ENCODE data around the gene CNTNAP2. TPM values are rescaled to one million over a fixed set of nuclear protein-coding genes. Genes with fewer than 3 reads are reported as not detected.

CNTNAP2 gene
- total RNA-seq, 2 experiments from 2014 or later = not detected

DNA sequence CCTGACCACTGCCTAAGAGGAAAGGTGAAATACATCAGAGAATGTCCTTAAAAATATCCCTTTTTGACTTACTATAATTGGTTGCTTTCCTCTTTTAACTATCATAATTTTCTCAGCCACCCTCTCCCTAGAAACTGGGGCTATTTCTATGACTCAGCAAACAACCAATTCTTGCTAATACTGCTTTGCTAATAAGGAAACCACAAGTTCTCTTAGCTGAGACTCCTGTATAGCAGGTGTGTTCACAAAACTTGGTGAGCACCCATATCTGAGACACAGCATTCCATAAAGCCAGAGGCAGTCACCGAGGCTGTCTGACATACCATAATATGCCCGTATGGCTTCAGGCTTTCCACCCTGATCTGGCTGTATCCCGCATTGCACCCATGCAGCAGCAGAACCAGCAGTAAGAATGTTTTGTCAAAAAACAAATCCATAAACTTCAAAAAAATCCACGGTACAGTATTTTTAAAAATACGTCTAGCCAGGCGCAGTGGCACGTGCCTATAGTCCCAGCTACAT lies 2282.3 kb downstream of the CNTNAP2 start:
- Histone ChIP-seq H3K4me3 (ENCODE audit: low read length) (no peak overlapping the region), H3K27ac (ENCODE audit: low read depth in 1 of 2, low read length in 2 of 2) (no peak overlapping the region), H3K4me1 (ENCODE audit: insufficient read depth, low read length) (no peaks in the 10 kb centered on the region), H3K9me3 (ENCODE audit: control insufficient read depth in 1 of 2, insufficient read depth in 1 of 2, low read length in 2 of 2) (no peaks in the 10 kb centered on the region), H3K27me3 (ENCODE audit: control insufficient read depth in 1 of 2, insufficient read depth in 2 of 2, low read length in 2 of 2) (peaks cover 8 to 19% of the 10 kb centered on the region in 2 experiments), H3K36me3 (ENCODE audit: insufficient read depth, low read length) (no peaks in the 10 kb centered on the region)
- no peaks in the 10 kb centered on the region for H3K9me3 Mint-ChIP-seq
- POLR2A ChIA-PET = no interaction called here
- DNase-seq (no peak), ATAC-seq (ENCODE audit: poor library complexity) (no peak)
- TF ChIP-seq, protein P1, sequence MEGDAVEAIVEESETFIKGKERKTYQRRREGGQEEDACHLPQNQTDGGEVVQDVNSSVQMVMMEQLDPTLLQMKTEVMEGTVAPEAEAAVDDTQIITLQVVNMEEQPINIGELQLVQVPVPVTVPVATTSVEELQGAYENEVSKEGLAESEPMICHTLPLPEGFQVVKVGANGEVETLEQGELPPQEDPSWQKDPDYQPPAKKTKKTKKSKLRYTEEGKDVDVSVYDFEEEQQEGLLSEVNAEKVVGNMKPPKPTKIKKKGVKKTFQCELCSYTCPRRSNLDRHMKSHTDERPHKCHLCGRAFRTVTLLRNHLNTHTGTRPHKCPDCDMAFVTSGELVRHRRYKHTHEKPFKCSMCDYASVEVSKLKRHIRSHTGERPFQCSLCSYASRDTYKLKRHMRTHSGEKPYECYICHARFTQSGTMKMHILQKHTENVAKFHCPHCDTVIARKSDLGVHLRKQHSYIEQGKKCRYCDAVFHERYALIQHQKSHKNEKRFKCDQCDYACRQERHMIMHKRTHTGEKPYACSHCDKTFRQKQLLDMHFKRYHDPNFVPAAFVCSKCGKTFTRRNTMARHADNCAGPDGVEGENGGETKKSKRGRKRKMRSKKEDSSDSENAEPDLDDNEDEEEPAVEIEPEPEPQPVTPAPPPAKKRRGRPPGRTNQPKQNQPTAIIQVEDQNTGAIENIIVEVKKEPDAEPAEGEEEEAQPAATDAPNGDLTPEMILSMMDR (IDR thresholded peaks at IDR 0.05) = no peak
- no peak overlapping the region for H3K27ac Mint-ChIP-seq
- no peak overlapping the region for H3K4me3 Mint-ChIP-seq
- no peaks in the 10 kb centered on the region for H3K4me1 Mint-ChIP-seq (ENCODE audit: low read depth)
- no peaks in the 10 kb centered on the region for H3K36me3 Mint-ChIP-seq (ENCODE audit: low read depth)
- H3K27me3 Mint-ChIP-seq = peaks cover 81% of the 10 kb centered on the region
- intact Hi-C loops (cut with DNase I, micrococcal nuclease) = no loop called here
- CTCF ChIA-PET = no interaction called here

DNA sequence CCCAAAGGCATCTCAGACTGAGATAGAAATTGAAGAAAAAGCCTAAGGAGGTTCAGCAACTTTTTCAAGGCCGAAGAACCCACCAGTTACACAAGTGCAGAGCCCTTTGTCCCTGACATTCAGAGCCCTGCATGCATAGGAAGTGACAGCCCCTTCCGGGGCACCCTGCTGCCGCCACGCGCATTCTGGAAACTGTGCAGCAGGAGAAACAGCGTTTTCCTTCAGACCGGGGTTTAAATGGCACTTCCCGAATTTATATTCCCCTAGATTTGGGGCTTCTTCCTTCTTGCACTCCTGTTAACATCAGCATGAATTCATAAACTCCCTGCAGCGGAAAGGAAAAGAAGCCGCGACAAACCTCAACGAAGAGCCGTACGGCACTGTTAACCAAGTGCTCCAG lies 2283.5 kb downstream of the CNTNAP2 start:
- Mint-ChIP-seq H3K27ac (no peak overlapping the region), H3K27me3 (peaks cover 83% of the 10 kb centered on the region), H3K4me1 (ENCODE audit: low read depth) (no peaks in the 10 kb centered on the region), H3K4me3 (no peak overlapping the region), H3K36me3 (ENCODE audit: low read depth) (no peaks in the 10 kb centered on the region), H3K9me3 (no peaks in the 10 kb centered on the region)
- DNase-seq = no peak
- Histone ChIP-seq H3K27me3 (ENCODE audit: control insufficient read depth in 1 of 2, insufficient read depth in 2 of 2, low read length in 2 of 2) (peaks cover 8 to 19% of the 10 kb centered on the region in 2 experiments), H3K27ac (ENCODE audit: low read depth in 1 of 2, low read length in 2 of 2) (no peak overlapping the region), H3K9me3 (ENCODE audit: control insufficient read depth in 1 of 2, insufficient read depth in 1 of 2, low read length in 2 of 2) (no peaks in the 10 kb centered on the region), H3K4me1 (ENCODE audit: insufficient read depth, low read length) (no peaks in the 10 kb centered on the region), H3K36me3 (ENCODE audit: insufficient read depth, low read length) (no peaks in the 10 kb centered on the region), H3K4me3 (ENCODE audit: low read length) (no peak overlapping the region)
- TF ChIP-seq, protein P1 (IDR thresholded peaks at IDR 0.05) = no peak
- ATAC-seq (ENCODE audit: poor library complexity) = no peak
- ChIA-PET POLR2A (no interaction called here), CTCF (no interaction called here)
- intact Hi-C loops (cut with DNase I, micrococcal nuclease) = no loop called here

DNA sequence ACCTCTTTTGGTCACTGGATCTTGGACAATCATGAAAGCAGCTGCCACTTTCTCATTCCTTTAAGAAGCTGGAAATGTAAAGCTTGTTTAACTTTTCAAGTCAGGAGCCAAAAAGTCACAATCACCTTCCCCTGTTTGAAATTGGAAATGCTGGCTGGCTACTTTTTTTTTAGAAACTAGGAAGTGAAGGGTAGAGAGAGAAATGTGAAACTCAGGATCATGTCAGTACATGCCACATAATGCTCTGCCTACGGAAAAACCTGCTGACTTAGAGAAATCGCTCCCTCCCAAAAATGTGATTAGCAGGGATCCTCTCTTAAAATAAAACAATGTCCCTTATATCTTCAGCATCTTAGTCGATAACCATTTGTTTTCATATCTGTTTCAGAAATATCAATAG lies 2285.6 kb downstream of the CNTNAP2 start:
- Histone ChIP-seq H3K27ac (ENCODE audit: low read depth in 1 of 2, low read length in 2 of 2) (no peak overlapping the region), H3K27me3 (ENCODE audit: control insufficient read depth in 1 of 2, insufficient read depth in 2 of 2, low read length in 2 of 2) (peaks cover 8 to 19% of the 10 kb centered on the region in 2 experiments), H3K36me3 (ENCODE audit: insufficient read depth, low read length) (no peaks in the 10 kb centered on the region), H3K4me1 (ENCODE audit: insufficient read depth, low read length) (no peaks in the 10 kb centered on the region), H3K9me3 (ENCODE audit: control insufficient read depth in 1 of 2, insufficient read depth in 1 of 2, low read length in 2 of 2) (no peaks in the 10 kb centered on the region), H3K4me3 (ENCODE audit: low read length) (no peak overlapping the region)
- no peaks in the 10 kb centered on the region for H3K4me1 Mint-ChIP-seq (ENCODE audit: low read depth)
- ChIA-PET POLR2A (no interaction called here), CTCF (no interaction called here)
- TF ChIP-seq, protein P1 (IDR thresholded peaks at IDR 0.05) = no peak
- H3K27ac Mint-ChIP-seq = no peak overlapping the region
- no peaks in the 10 kb centered on the region for H3K9me3 Mint-ChIP-seq
- ATAC-seq (ENCODE audit: poor library complexity) = no peak
- intact Hi-C loops (cut with DNase I, micrococcal nuclease) = no loop called here
- peaks cover 74% of the 10 kb centered on the region for H3K27me3 Mint-ChIP-seq
- no peaks in the 10 kb centered on the region for H3K36me3 Mint-ChIP-seq (ENCODE audit: low read depth)
- H3K4me3 Mint-ChIP-seq = no peak overlapping the region
- no peak for DNase-seq

All from CD4-positive, alpha-beta T cell (primary cell).